Endothelial cell of umbilical vein (primary cell): ENCODE data around the gene SH3GLB2. TPM values are rescaled to one million over a fixed set of nuclear protein-coding genes. Genes with fewer than 3 reads are reported as not detected.

Source experiments
- BruUV-seq: library from RNA; stranded (reverse); fragments of 400-500 nt; replicated peaks from 2 replicates; lab custom pipeline; 2021; lab: Mats Ljungman, UMichigan
- CTCF ChIA-PET: fragments of 300-600, 350-600 bp; sonication (Branson Sonifier 250); formaldehyde crosslinking; loops from one replicate; lab custom pipeline; 2021; ENCODE audit warnings: antibody characterized with exemption, inconsistent platforms; lab: Charles Lee
- POLR2A ChIA-PET: fragments of 300-600, 350-600 bp; sonication (Branson Sonifier 250); formaldehyde crosslinking; loops from one replicate; lab custom pipeline; 2021; ENCODE audit warnings: antibody characterized with exemption, inconsistent platforms; lab: Charles Lee
- DNase-seq: peaks from one replicate; pipeline ENCODE4 v3.0.0-alpha.2; 2011; ENCODE audit warnings: low read depth, low spot score
- FAIRE-seq: peaks from 2 replicates; lab custom pipeline; 2011; peaks lifted over from hg19 to GRCh38; lab: Jason Lieb, UNC
- H2AFZ ChIP-seq: 2 replicates; pipeline ENCODE4 v1.6.0; 2012; ENCODE audit warnings: low read depth, low read length, control low read depth, inconsistent platforms
- H3K27ac ChIP-seq: 2 replicates; pipeline ENCODE4 v1.5.1; 2011; ENCODE audit warnings: low read depth, mild to moderate bottlenecking, control low read depth, low read length, moderate library complexity; ENCODE audit not compliant: insufficient read depth
- H3K27me3 ChIP-seq, 2 experiments: 2 replicates each; pipeline versions ENCODE4 v1.6.0 to v1.6.1; 2011; ENCODE audit warnings: low read length in 2 of 2, mixed read lengths in 1 of 2; ENCODE audit not compliant: control insufficient read depth in 2 of 2, insufficient read depth in 2 of 2
- H3K36me3 ChIP-seq, 2 experiments: 2 replicates in 1 of 2; 3 replicates in 1 of 2; pipeline ENCODE4 v1.5.1; 2011; ENCODE audit warnings: low read length in 2 of 2, mild to moderate bottlenecking in 1 of 2, moderate library complexity in 1 of 2; ENCODE audit not compliant: control insufficient read depth in 2 of 2, insufficient read depth in 2 of 2; ENCODE audit errors: extremely low read depth in 1 of 2
- H3K4me1 ChIP-seq: 3 replicates; pipeline ENCODE4 v1.5.1; 2011; ENCODE audit warnings: mild to moderate bottlenecking, low read length; ENCODE audit not compliant: control insufficient read depth, insufficient read depth; ENCODE audit errors: extremely low read depth
- H3K4me2 ChIP-seq: 2 replicates; pipeline ENCODE4 v1.6.1; 2011; ENCODE audit warnings: low read length, control low read depth, mixed read lengths; ENCODE audit not compliant: insufficient read depth
- H3K4me3 ChIP-seq, 3 experiments: fragments of 200-600 bp in 1 of 3; sonication (generic), shearing (Covaris generic) in 1 of 3; replicated peaks in 1 of 3; 2 replicates each; pipeline ENCODE4 v1.5.1; 2011 to 2016; ENCODE audit warnings: control low read depth in 3 of 3, low read length in 3 of 3, mild to moderate bottlenecking in 2 of 3, inconsistent platforms in 1 of 3, low read depth in 1 of 3, moderate library complexity in 1 of 3; ENCODE audit not compliant: insufficient read depth in 1 of 3
- H3K79me2 ChIP-seq: 2 replicates; pipeline ENCODE4 v1.6.0; 2012; ENCODE audit warnings: low read length, inconsistent platforms; ENCODE audit not compliant: control insufficient read depth, insufficient read depth
- H3K9ac ChIP-seq: replicated peaks from 2 replicates; pipeline ENCODE3; 2011; ENCODE audit warnings: low read length, control low read depth; ENCODE audit not compliant: insufficient read depth; ENCODE audit errors: extremely low read depth
- H3K9me1 ChIP-seq: replicated peaks from 3 replicates; pipeline ENCODE4 v1.6.0; 2011; ENCODE audit warnings: mild to moderate bottlenecking, low read length; ENCODE audit not compliant: control insufficient read depth, insufficient read depth; ENCODE audit errors: extremely low read depth
- H3K9me3 ChIP-seq: replicated peaks from 2 replicates; pipeline ENCODE4 v1.5.1; 2012; ENCODE audit warnings: low read length, inconsistent platforms; ENCODE audit not compliant: control insufficient read depth, insufficient read depth
- H4K20me1 ChIP-seq: replicated peaks from 2 replicates; pipeline ENCODE3; 2011; ENCODE audit warnings: mild to moderate bottlenecking, low read length; ENCODE audit not compliant: control insufficient read depth, insufficient read depth; ENCODE audit errors: extremely low read depth
- CTCF ChIP-seq, 2 donors: IDR thresholded peaks; 1 replicate in 1 of 2; 2 replicates in 1 of 2; pipeline ENCODE4 v1.5.1; 2011; ENCODE audit warnings: low read length in 2 of 2, mild to moderate bottlenecking in 2 of 2, moderate library complexity in 2 of 2, control low read depth in 1 of 2, inconsistent platforms in 1 of 2, low read depth in 1 of 2; ENCODE audit not compliant: insufficient read depth in 1 of 2; ENCODE audit errors: extremely low read depth in 1 of 2
- EZH2 ChIP-seq: IDR thresholded peaks from 2 replicates; pipeline ENCODE4 v1.6.1; 2012; ENCODE audit warnings: borderline replicate concordance, low read depth, mild to moderate bottlenecking, moderate library complexity, low read length, inconsistent platforms; ENCODE audit not compliant: severe bottlenecking
- FOS ChIP-seq: IDR thresholded peaks from 2 replicates; pipeline ENCODE4 v1.6.1; 2011; ENCODE audit warnings: mild to moderate bottlenecking, low read length, moderate library complexity, borderline replicate concordance; ENCODE audit not compliant: insufficient read depth
- GATA2 ChIP-seq: IDR thresholded peaks from 2 replicates; pipeline ENCODE4 v1.7.0; 2011; ENCODE audit warnings: low read depth, mild to moderate bottlenecking, moderate library complexity, mixed read lengths, low read length; ENCODE audit not compliant: insufficient read length, insufficient read depth
- JUN ChIP-seq: IDR thresholded peaks from 2 replicates; pipeline ENCODE4 v1.6.1; 2011; ENCODE audit warnings: borderline replicate concordance, low read depth; ENCODE audit not compliant: insufficient read length, insufficient read depth
- MAX ChIP-seq: IDR thresholded peaks from 2 replicates; pipeline ENCODE4 v1.6.1; 2011; ENCODE audit not compliant: insufficient read depth, insufficient read length
- MYC ChIP-seq: IDR thresholded peaks from one replicate; pipeline ENCODE4 v1.6.1; 2011; ENCODE audit warnings: mild to moderate bottlenecking, low read depth, low read length
- POLR2A ChIP-seq: IDR thresholded peaks from 2 replicates; pipeline ENCODE4 v1.6.1; 2012; ENCODE audit warnings: low read depth, mild to moderate bottlenecking, control low read depth, low read length
- POLR2AphosphoS5 ChIP-seq: IDR thresholded peaks from 2 replicates; pipeline ENCODE4 v1.6.1; 2012; ENCODE audit warnings: low read depth, mild to moderate bottlenecking, control low read depth, low read length, moderate library complexity; ENCODE audit not compliant: insufficient read depth
- dilution Hi-C: fragments of 300-500 bp; cut with MboI; formaldehyde crosslinking; loops from one replicate; pipeline ENCODE4 v1.15.0; 2019; ENCODE audit warnings: low sequenced_read_pairs; ENCODE audit not compliant: extremely low pct_ligation_motif_present
- intact Hi-C: fragments of 100-400 bp; cut with micrococcal nuclease; formaldehyde crosslinking; loops from one replicate; pipeline ENCODE4 v1.10.0; 2022
- polyA plus RNA-seq, 4 experiments: library from polyadenylated mRNA; depleted of rRNA in 3 of 4; stranded (reverse) in 3 of 4; unstranded in 1 of 4; fragments of >200 nt; gene quantifications; 2 replicates each; pipeline versions ENCODE4 v1.2.1 to v1.2.3, GENCODE V29; 2011 to 2012; ENCODE audit warnings: missing spikeins in 1 of 4
- total RNA-seq: library from RNA; stranded (reverse); gene quantifications from 2 replicates; pipeline ENCODE4 v1.2.3, GENCODE V29; 2021

SH3GLB2 gene
- total and polyA plus RNA-seq, 2 donors (not counting 3 experiments of a cell fraction or from before 2014, with no cell fraction given), result 58.8 to 77.5 TPM

- Histone ChIP-seq H3K27me3 (no peaks in the 10 kb centered on the region), H3K4me1 (no peaks in the 10 kb centered on the region), H3K4me3 (no peak overlapping the region), H3K9me1 (no peaks in the 10 kb centered on the region), H3K4me2 (no peak overlapping the region), H4K20me1 (no peaks in the 10 kb centered on the region), H3K9me3 (no peaks in the 10 kb centered on the region), H3K36me3 (peaks cover 6 to 36% of the 10 kb centered on the region in 2 experiments), H3K9ac (no peak overlapping the region), H3K79me2 (no peaks in the 10 kb centered on the region), H2AFZ (no peak overlapping the region), H3K27ac (no peak overlapping the region)
- BruUV-seq, result no TSS peak
- TF ChIP-seq POLR2AphosphoS5 (no peak), JUN (no peak), FOS (no peak), MAX (no peak), GATA2 (no peak), POLR2A (no peak), EZH2 (no peak), MYC (no peak), CTCF (IDR thresholded peaks at IDR 0.05; ENCODE audit: extremely low read depth in 1 of 2, insufficient read depth in 1 of 2, low read depth in 1 of 2, low read length in 2 of 2) (no peak)
- ChIA-PET POLR2A (no interaction called here), CTCF (interaction anchor here (0.7 to 1.4 kb wide), 4 partner anchors 11 to 156 kb away, joined by 3 read pairs; partner anchors contain the start of genes MIGA2 and SH3GLB2)
- dilution Hi-C loops (no loop called here), intact Hi-C loops (loop anchor here (5.0 to 10.0 kb wide), 2 partner anchors 146 to 606 kb away; no protein-coding TSS in a partner anchor)
- DNase-seq (no peak), FAIRE-seq (no peak)
Measured at GRCh38 chr9:129008469-129008965, 19.6 kb downstream of the SH3GLB2 start.
